GM23338 (cell line): ENCODE data around the gene VPS8.

Experiments
- CREB1 ChIP-seq: fragments of 250-450 bp; sonication (Bioruptor Pico); IDR thresholded peaks from 2 replicates; pipeline ENCODE4 v1.5.0; 2020; ENCODE audit warnings: low read depth, mild to moderate bottlenecking, moderate library complexity
- CTCF ChIP-seq, 2 experiments: fragments of 200-600 bp in 1 of 2; sonication (generic) in 1 of 2; conservative IDR thresholded peaks; 2 replicates each; pipeline versions ENCODE4 v1.5.1 to v1.6.1; 2016 to 2017; ENCODE audit warnings: antibody characterized with exemption in 2 of 2, low read depth in 2 of 2, mild to moderate bottlenecking in 2 of 2, moderate library complexity in 1 of 2
- ETS1 ChIP-seq: IDR thresholded peaks from 2 replicates; pipeline ENCODE4 v1.6.1; 2016; ENCODE audit warnings: antibody characterized with exemption
- EZH2 ChIP-seq: fragments of 200-600 bp; sonication (generic); IDR thresholded peaks from one replicate; pipeline ENCODE4 v1.8.0; 2017; ENCODE audit warnings: antibody characterized with exemption, mild to moderate bottlenecking, low read depth; ENCODE audit not compliant: unreplicated experiment
- EZH2phosphoT487 ChIP-seq: fragments of 200-600 bp; sonication (generic); IDR thresholded peaks from one replicate; pipeline ENCODE4 v1.8.1; 2018; ENCODE audit warnings: antibody characterized with exemption; ENCODE audit not compliant: unreplicated experiment
- JUNB ChIP-seq: IDR thresholded peaks from one replicate; pipeline ENCODE4 v1.6.1; 2016; ENCODE audit warnings: antibody characterized with exemption; ENCODE audit not compliant: unreplicated experiment
- POLR2AphosphoS5 ChIP-seq: IDR thresholded peaks from 2 replicates; pipeline ENCODE4 v1.6.1; 2016; ENCODE audit warnings: antibody characterized with exemption, low read depth
- REST ChIP-seq: IDR thresholded peaks from one replicate; pipeline ENCODE4 v1.6.1; 2018; ENCODE audit warnings: antibody characterized with exemption; ENCODE audit not compliant: unreplicated experiment
- STAT1 ChIP-seq: IDR thresholded peaks from one replicate; pipeline ENCODE4 v1.6.1; 2016; ENCODE audit warnings: antibody characterized with exemption; ENCODE audit not compliant: unreplicated experiment

- TF ChIP-seq CTCF (conservative IDR thresholded peaks at IDR 0.05; ENCODE audit: low read depth in 2 of 2) (no peak), POLR2AphosphoS5 (no peak), EZH2 (no peak), EZH2phosphoT487 (no peak), ETS1 (no peak), REST (no peak), CREB1 (no peak), JUNB (no peak), STAT1 (no peak)
Observed at GRCh38 chr3:184796551-184796950, 15.4 kb upstream of the VPS8 start.
